HEK293 (cell line): ENCODE measurements around the gene RAI14.

Experiments
- INSM2 ChIP-seq: fragments of 450-650 bp; formaldehyde crosslinking; IDR thresholded peaks from 2 replicates; pipeline ENCODE4 v1.5.1; 2016; ENCODE audit warnings: missing biosample characterization, missing genetic modification characterization
- ZNF114 ChIP-seq: fragments of 450-650 bp; formaldehyde crosslinking; IDR thresholded peaks from 2 replicates; pipeline ENCODE4 v1.5.0; 2017; ENCODE audit warnings: missing biosample characterization, missing genetic modification characterization
- ZNF692 ChIP-seq: fragments of 450-650 bp; formaldehyde crosslinking; IDR thresholded peaks from 2 replicates; pipeline ENCODE4 v1.5.1; 2016; ENCODE audit warnings: missing biosample characterization, missing genetic modification characterization
- TF ChIP-seq, protein P1 (sequence below): fragments of 450-650 bp; formaldehyde crosslinking; IDR thresholded peaks from 2 replicates; pipeline ENCODE4 v1.5.1; 2016; ENCODE audit warnings: missing biosample characterization, missing genetic modification characterization
- TF ChIP-seq, protein P2 (sequence below): fragments of 450-650 bp; formaldehyde crosslinking; IDR thresholded peaks from 2 replicates; pipeline ENCODE4 v1.5.1; 2016; ENCODE audit warnings: missing biosample characterization, missing genetic modification characterization

GRCh38 chr5:34843497-34843896, 187.4 kb downstream of the RAI14 start:
- TF ChIP-seq ZNF114 (tag by site-specific recombination): no peak
- TF ChIP-seq, protein P1, sequence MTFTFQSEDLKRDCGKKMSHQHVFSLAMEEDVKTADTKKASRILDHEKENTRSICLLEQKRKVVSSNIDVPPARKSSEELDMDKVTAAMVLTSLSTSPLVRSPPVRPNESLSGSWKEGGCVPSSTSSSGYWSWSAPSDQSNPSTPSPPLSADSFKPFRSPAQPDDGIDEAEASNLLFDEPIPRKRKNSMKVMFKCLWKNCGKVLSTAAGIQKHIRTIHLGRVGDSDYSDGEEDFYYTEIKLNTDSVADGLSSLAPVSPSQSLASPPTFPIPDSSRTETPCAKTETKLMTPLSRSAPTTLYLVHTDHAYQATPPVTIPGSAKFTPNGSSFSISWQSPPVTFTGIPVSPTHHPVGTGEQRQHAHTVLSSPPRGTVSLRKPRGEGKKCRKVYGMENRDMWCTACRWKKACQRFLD (tag by site-specific recombination): no peak
- TF ChIP-seq ZNF692 (tag by site-specific recombination): no peak
- TF ChIP-seq, protein P2, sequence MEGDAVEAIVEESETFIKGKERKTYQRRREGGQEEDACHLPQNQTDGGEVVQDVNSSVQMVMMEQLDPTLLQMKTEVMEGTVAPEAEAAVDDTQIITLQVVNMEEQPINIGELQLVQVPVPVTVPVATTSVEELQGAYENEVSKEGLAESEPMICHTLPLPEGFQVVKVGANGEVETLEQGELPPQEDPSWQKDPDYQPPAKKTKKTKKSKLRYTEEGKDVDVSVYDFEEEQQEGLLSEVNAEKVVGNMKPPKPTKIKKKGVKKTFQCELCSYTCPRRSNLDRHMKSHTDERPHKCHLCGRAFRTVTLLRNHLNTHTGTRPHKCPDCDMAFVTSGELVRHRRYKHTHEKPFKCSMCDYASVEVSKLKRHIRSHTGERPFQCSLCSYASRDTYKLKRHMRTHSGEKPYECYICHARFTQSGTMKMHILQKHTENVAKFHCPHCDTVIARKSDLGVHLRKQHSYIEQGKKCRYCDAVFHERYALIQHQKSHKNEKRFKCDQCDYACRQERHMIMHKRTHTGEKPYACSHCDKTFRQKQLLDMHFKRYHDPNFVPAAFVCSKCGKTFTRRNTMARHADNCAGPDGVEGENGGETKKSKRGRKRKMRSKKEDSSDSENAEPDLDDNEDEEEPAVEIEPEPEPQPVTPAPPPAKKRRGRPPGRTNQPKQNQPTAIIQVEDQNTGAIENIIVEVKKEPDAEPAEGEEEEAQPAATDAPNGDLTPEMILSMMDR (tag by site-specific recombination): no peak
- TF ChIP-seq INSM2 (tag by site-specific recombination): no peak
